ENCODE results near the gene POLE.
"Not testable (repeated sequence)": the region's sequence is repeated elsewhere in the genome, so short reads cannot be mapped to it uniquely, and the experiment has no call there.

Gene POLE

DNA sequence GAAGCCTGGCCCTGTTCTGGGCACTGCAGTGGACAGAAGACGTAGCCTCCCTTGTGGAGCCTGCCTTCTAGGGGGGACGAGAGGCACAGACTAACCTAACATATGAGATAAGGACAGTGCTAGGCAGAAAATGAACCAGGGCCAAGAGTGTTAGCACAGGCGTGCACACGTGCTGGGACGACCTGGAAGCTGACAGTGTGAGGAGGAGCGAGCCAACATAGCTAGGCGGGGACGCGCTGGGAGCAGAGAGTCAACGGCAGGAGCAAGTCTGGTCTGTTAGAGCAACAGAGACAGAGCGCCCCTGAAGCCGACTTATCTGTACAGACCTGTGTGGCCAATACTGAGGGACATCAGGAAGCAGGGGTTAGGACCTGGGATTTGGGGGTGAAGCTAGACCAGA is 8.3 kb upstream of the POLE start:
- no peaks in the 10 kb centered on the region for H3K9me3 ChIP-seq (ENCODE audit: low read length)
- no peak overlapping the region for H3K27ac ChIP-seq (ENCODE audit: low read depth, low read length)
- no peaks in the 10 kb centered on the region for H3K36me3 ChIP-seq (ENCODE audit: insufficient read depth, low read length)

DNA sequence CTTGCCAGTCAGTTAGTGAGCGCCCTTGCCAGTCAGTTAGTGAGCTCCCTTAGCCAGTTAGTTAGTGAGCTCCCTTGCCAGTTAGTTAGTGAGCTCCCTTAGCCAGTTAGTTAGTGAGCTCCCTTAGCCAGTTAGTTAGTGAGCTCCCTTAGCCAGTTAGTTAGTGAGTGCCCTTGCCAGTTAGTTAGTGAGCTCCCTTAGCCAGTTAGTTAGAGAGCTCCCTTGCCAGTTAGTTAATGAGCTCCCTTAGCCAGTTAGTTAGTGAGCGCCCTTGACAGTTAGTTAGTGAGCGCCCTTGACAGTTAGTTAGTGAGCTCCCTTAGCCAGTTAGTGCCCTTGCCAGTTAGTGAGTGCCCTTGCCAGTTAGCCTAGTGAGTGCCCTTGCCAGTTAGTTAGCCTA is 7.7 kb upstream of the POLE start:
- H3K27me3 ChIP-seq (ENCODE audit: control insufficient read depth in 1 of 2, insufficient read depth in 2 of 2, low read length in 2 of 2); H3K36me3 ChIP-seq (ENCODE audit: insufficient read depth, low read length); H3K4me3 ChIP-seq (ENCODE audit: low read depth in 1 of 2, low read length in 2 of 2); H3K4me1 ChIP-seq (ENCODE audit: insufficient read depth, low read length); H3K9ac ChIP-seq (ENCODE audit: low read length); H3K27ac ChIP-seq (ENCODE audit: low read depth, low read length); H3K9me3 ChIP-seq (ENCODE audit: low read length): not testable (repeated sequence)

More for the DNA sequence above, 8.3 kb upstream of the POLE start:
- Histone ChIP-seq H3K4me1 (ENCODE audit: insufficient read depth, low read length) (no peaks in the 10 kb centered on the region), H3K27me3 (ENCODE audit: control insufficient read depth in 1 of 2, insufficient read depth in 2 of 2, low read length in 2 of 2) (no peaks in the 10 kb centered on the region), H3K4me3 (ENCODE audit: low read depth in 1 of 2, low read length in 2 of 2) (no peak overlapping the region), H3K9ac (ENCODE audit: low read length) (no peak overlapping the region)

DNA sequence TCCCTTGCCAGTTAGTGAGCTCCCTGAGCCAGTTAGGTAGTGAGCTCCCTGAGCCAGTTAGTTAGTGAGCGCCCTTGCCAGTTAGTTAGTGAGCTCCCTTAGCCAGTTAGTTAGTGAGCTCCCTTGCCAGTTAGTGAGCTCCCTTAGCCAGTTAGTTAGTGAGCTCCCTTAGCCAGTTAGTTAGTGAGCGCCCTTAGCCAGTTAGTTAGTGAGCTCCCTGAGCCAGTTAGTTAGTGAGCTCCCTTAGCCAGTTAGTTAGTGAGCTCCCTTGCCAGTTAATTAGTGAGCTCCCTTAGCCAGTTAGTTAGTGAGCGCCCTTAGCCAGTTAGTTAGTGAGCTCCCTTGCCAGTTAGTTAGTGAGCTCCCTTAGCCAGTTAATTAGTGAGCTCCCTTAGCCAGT is 4.9 kb upstream of the POLE start:
- not testable (repeated sequence) for H3K4me3 ChIP-seq (ENCODE audit: low read depth in 1 of 2, low read length in 2 of 2); H3K9ac ChIP-seq (ENCODE audit: low read length); H3K27ac ChIP-seq (ENCODE audit: low read depth, low read length); H3K4me1 ChIP-seq (ENCODE audit: insufficient read depth, low read length); H3K36me3 ChIP-seq (ENCODE audit: insufficient read depth, low read length); H3K9me3 ChIP-seq (ENCODE audit: low read length); H3K27me3 ChIP-seq (ENCODE audit: control insufficient read depth in 1 of 2, insufficient read depth in 2 of 2, low read length in 2 of 2)

DNA sequence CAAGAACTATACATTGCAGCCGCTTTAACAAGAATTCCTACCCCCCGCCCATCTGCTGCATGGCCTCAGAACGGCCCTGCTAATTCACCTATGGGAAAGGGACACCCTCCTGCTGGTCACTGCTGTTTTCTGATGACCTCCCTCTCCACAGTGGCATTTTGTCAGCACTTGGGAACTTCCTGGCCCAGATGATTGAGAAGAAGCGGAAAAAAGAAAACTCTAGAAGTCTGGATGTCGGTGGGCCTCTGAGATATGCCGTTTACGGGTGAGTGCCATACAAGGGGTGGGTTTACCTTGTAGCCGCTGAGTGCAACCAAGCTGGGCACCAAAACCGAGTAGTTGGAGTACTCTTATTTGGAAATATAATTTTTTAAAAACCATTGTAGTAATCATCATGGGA is 3.0 kb upstream of the POLE start:
- H3K9me3 ChIP-seq (ENCODE audit: low read length), result no peaks in the 10 kb centered on the region
- no peak overlapping the region for H3K4me3 ChIP-seq (ENCODE audit: low read depth in 1 of 2, low read length in 2 of 2)
- H3K9ac ChIP-seq (ENCODE audit: low read length), result no peak overlapping the region
- no peaks in the 10 kb centered on the region for H3K4me1 ChIP-seq (ENCODE audit: insufficient read depth, low read length)
- no peaks in the 10 kb centered on the region for H3K27me3 ChIP-seq (ENCODE audit: control insufficient read depth in 1 of 2, insufficient read depth in 2 of 2, low read length in 2 of 2)
- no peak overlapping the region for H3K27ac ChIP-seq (ENCODE audit: low read depth, low read length)
- no peaks in the 10 kb centered on the region for H3K36me3 ChIP-seq (ENCODE audit: insufficient read depth, low read length)

DNA sequence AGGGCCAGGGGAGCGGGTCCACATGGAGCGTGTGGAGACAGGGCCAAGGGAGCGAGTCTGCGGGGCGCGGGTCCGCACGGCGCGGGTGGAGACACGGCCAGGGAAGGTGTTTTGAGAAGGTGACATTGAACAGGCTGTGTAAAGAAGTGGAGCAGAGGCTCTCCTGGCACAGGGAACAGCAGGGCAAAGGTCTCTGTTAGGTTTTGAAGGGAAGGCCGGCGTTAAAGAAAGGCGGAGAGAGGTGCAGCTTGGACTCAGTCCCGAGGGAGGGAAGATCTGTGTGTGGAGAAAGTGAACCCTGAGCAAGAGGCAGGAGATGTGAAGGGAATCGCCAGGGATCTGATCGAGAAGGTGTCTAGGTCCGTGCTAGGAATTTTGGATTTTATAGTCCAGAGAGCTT is 2.1 kb upstream of the POLE start:
- no peaks in the 10 kb centered on the region for H3K9me3 ChIP-seq (ENCODE audit: low read length)
- H3K27me3 ChIP-seq (ENCODE audit: control insufficient read depth in 1 of 2, insufficient read depth in 2 of 2, low read length in 2 of 2), result no peaks in the 10 kb centered on the region
- no peaks in the 10 kb centered on the region for H3K36me3 ChIP-seq (ENCODE audit: insufficient read depth, low read length)
- no peaks in the 10 kb centered on the region for H3K4me1 ChIP-seq (ENCODE audit: insufficient read depth, low read length)
- H3K27ac ChIP-seq (ENCODE audit: low read depth, low read length), result no peak overlapping the region
- no peak overlapping the region for H3K9ac ChIP-seq (ENCODE audit: low read length)
- H3K4me3 ChIP-seq (ENCODE audit: low read depth in 1 of 2, low read length in 2 of 2), result no peak overlapping the region

DNA sequence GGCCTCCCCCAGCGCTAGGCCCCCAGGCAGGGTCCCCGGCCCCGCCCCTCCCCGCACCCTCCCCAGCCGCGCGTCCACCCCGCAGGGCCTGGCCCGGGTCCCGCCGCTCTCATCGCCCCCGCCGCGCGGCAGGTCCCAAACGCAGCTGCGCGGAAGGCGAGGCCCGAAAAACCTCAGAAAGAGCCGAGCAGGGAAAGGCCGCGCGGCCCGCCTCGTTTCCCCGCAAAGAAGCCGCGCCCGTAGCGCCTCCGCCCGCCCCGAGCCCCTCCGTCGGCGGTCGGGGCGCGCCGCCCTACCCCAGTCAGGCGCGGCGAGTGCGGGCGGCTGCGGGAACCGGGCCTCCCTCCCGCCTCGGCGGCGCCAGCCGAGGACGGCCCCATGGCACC is 324 bp downstream of the POLE start:
- H3K27me3 ChIP-seq (ENCODE audit: control insufficient read depth in 1 of 2, insufficient read depth in 2 of 2, low read length in 2 of 2), result no peaks in the 10 kb centered on the region
- no peak overlapping the region for H3K9ac ChIP-seq (ENCODE audit: low read length)
- H3K36me3 ChIP-seq (ENCODE audit: insufficient read depth, low read length), result no peaks in the 10 kb centered on the region
- no peaks in the 10 kb centered on the region for H3K9me3 ChIP-seq (ENCODE audit: low read length)
- no peaks in the 10 kb centered on the region for H3K4me1 ChIP-seq (ENCODE audit: insufficient read depth, low read length)
- H3K27ac ChIP-seq (ENCODE audit: low read depth, low read length), result no peak overlapping the region
- peak overlapping the region; percentile 32 to 71 for H3K4me3 ChIP-seq (ENCODE audit: low read depth in 1 of 2, low read length in 2 of 2)

DNA sequence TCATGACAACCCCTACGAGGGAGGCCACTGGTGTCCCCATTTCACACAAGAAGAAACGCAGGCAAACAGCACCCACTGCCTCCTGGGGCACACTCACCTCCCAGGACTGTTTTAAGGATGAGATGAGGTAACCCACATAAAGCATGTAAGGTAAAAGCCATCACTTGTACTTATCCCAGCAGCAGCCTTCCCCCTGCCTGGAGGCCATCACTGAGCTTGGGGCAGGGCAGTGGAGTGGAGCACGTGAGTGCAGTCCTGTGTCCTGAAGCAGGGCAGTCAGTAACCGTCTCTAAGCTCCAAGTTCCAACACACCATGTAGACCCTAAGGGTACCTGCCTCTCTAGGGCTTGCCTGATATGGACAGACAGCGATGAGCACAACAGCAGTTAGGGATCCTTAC is 1.7 kb downstream of the POLE start:
- Histone ChIP-seq H3K4me3 (ENCODE audit: low read depth in 1 of 2, low read length in 2 of 2) (no peak overlapping the region), H3K27me3 (ENCODE audit: control insufficient read depth in 1 of 2, insufficient read depth in 2 of 2, low read length in 2 of 2) (no peaks in the 10 kb centered on the region), H3K36me3 (ENCODE audit: insufficient read depth, low read length) (no peaks in the 10 kb centered on the region), H3K9me3 (ENCODE audit: low read length) (no peaks in the 10 kb centered on the region), H3K27ac (ENCODE audit: low read depth, low read length) (no peak overlapping the region), H3K4me1 (ENCODE audit: insufficient read depth, low read length) (no peaks in the 10 kb centered on the region), H3K9ac (ENCODE audit: low read length) (no peak overlapping the region)

DNA sequence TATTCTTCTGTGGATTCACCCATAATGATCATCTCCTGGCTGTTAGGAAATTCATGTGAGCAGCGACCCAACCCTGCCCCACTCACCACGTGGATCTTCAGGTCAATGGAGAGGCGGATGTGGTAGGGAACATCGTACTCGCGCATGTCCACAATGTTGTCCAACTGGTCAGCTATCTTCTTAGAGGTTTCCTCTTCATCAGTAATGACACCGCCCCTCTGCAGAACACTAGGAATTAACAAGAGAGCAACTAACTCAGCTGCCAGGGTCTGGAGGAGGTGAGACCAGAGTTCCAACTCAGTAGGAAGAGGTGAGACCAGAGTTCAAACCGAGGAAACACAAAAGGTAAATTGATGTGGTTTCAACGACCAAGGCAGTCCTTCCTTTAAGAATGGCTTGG is 9.7 kb downstream of the POLE start:
- H3K27me3 ChIP-seq (ENCODE audit: control insufficient read depth in 1 of 2, insufficient read depth in 2 of 2, low read length in 2 of 2), result no peaks in the 10 kb centered on the region
- H3K9me3 ChIP-seq (ENCODE audit: low read length), result no peaks in the 10 kb centered on the region
- no peaks in the 10 kb centered on the region for H3K4me1 ChIP-seq (ENCODE audit: insufficient read depth, low read length)
- H3K27ac ChIP-seq (ENCODE audit: low read depth, low read length), result no peak overlapping the region
- H3K36me3 ChIP-seq (ENCODE audit: insufficient read depth, low read length), result peaks cover 41% of the 10 kb centered on the region
- no peak overlapping the region for H3K9ac ChIP-seq (ENCODE audit: low read length)
- no peak overlapping the region for H3K4me3 ChIP-seq (ENCODE audit: low read depth in 1 of 2, low read length in 2 of 2)

DNA sequence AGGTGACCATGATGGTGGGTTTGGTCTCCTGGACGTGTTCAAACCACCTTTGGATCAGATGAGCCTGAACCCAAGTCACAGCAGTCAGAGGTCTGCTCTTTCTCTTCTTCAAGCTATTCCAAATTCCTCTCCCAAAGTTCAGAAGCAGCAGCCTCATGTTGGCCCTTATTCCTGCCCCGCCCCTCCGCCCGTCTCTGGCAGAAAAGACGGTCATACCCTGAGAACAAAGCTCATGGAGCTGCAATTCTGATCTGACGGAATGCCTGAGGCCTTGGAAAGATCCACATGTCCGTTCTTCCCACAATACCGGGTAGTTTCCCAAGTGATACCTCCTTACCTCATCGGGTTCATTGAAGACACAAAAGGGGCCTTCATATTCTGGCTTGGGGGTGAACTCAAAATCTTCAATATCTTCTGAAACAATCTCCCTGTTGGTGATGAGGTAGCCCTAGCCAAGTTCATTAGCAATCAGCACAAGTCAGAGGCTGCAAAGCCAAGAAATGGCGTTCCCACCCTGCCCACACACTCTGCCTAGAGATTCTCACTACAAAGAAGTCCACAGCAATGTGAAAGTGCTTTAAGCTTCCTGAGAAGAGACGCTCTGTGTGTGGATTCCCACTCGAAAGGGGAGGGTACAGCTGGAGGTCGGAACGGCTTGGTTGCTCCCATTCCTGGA is 11.2 kb downstream of the POLE start:
- Histone ChIP-seq H3K27ac (ENCODE audit: low read depth, low read length) (no peak overlapping the region), H3K4me3 (ENCODE audit: low read depth in 1 of 2, low read length in 2 of 2) (no peak overlapping the region), H3K9me3 (ENCODE audit: low read length) (no peaks in the 10 kb centered on the region), H3K36me3 (ENCODE audit: insufficient read depth, low read length) (peaks cover 44% of the 10 kb centered on the region), H3K27me3 (ENCODE audit: control insufficient read depth in 1 of 2, insufficient read depth in 2 of 2, low read length in 2 of 2) (no peaks in the 10 kb centered on the region), H3K4me1 (ENCODE audit: insufficient read depth, low read length) (no peaks in the 10 kb centered on the region), H3K9ac (ENCODE audit: low read length) (no peak overlapping the region)

DNA sequence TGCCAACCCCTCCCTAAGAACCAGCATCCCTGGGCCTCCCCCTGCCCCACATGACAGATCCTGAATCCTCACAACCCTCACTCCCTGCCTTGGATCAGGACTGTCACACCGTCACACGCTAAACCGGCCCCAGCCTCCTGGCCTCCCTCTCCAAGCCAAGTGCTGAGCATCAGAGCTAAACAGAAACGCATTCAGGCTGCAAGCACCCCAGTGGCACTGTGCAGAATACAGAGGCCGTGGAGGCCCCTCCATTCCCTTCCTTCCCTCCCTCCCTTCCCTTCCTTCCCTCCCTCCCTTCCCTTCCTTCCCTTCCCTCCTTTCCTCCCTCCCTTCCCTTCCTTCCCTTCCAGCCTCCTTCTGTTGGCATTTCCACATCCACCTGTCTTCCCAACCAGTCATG is 12.6 kb downstream of the POLE start:
- Histone ChIP-seq H3K4me1 (ENCODE audit: insufficient read depth, low read length) (no peaks in the 10 kb centered on the region), H3K4me3 (ENCODE audit: low read depth in 1 of 2, low read length in 2 of 2) (no peak overlapping the region), H3K27me3 (ENCODE audit: control insufficient read depth in 1 of 2, insufficient read depth in 2 of 2, low read length in 2 of 2) (no peaks in the 10 kb centered on the region), H3K9ac (ENCODE audit: low read length) (no peak overlapping the region), H3K9me3 (ENCODE audit: low read length) (no peaks in the 10 kb centered on the region), H3K36me3 (ENCODE audit: insufficient read depth, low read length) (peaks cover 44% of the 10 kb centered on the region), H3K27ac (ENCODE audit: low read depth, low read length) (no peak overlapping the region)

DNA sequence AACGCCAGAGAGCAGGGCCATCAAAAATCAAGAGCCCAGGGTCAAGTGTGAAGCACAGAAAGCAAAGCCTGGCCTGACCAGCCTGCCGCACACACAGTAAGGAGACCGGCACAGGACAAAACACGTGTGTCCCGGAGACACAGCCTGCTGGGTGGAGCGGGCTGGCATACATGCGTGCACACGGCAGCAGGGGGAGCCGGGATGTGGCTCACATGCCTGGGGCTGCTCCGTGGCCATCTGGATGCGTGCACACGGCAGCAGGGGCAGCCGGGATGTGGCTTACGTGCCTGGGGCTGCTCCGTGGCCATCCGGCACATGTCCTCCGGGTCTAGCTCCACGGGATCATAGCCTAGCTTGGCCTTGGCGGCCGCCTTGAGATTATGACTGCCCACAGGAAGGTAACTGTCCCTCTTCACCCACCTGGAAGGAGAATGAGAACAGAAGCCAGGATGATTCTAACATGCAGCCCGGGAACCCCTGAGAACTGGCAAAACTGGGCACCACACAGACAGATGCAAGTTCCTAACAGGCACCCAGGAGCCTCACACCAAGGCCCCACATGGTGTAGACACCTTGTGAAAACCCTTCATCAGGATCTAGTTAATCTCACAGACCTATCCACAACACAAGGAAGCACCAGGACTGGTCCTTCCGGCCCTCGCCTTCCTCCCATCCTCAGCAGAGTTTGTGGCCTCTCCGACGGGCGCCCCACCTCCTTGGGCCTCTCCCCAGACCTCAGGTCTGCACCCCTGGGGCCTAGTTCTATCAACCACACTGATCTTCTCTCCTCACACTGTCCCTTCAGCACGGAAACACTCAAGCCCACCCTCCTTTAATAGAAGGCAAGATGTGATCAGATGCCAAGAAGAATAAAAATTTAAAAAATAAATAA is 13.6 kb downstream of the POLE start:
- Histone ChIP-seq H3K4me1 (ENCODE audit: insufficient read depth, low read length) (no peaks in the 10 kb centered on the region), H3K9ac (ENCODE audit: low read length) (no peak overlapping the region), H3K27ac (ENCODE audit: low read depth, low read length) (no peak overlapping the region), H3K4me3 (ENCODE audit: low read depth in 1 of 2, low read length in 2 of 2) (no peak overlapping the region), H3K36me3 (ENCODE audit: insufficient read depth, low read length) (peaks cover 36% of the 10 kb centered on the region), H3K9me3 (ENCODE audit: low read length) (no peaks in the 10 kb centered on the region), H3K27me3 (ENCODE audit: control insufficient read depth in 1 of 2, insufficient read depth in 2 of 2, low read length in 2 of 2) (no peaks in the 10 kb centered on the region)

DNA sequence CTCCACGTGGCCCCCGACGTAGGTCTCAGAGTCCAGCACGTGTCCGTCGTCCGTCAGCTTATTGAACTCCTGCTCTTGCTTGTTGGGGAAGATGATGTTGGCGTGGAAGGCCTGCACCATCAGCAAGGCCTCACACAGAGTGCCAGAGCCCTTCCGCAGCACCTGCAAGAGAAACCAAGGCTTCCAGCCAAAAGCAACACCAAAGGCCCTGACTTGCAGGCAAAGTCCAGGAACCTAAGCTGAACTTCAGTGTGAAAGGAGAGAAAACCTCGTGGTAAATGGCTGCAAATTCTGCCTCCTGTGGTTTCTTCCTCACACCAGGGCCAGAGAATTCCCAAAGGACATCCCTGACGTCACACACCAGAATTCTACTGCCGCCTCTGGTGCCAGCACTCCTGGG is 14.5 kb downstream of the POLE start:
- Histone ChIP-seq H3K36me3 (ENCODE audit: insufficient read depth, low read length) (peaks cover 35% of the 10 kb centered on the region), H3K27ac (ENCODE audit: low read depth, low read length) (no peak overlapping the region), H3K4me3 (ENCODE audit: low read depth in 1 of 2, low read length in 2 of 2) (no peak overlapping the region)

More for the DNA sequence above, 14.5 kb downstream of the POLE start:
- no peaks in the 10 kb centered on the region for H3K27me3 ChIP-seq (ENCODE audit: control insufficient read depth in 1 of 2, insufficient read depth in 2 of 2, low read length in 2 of 2)
- no peaks in the 10 kb centered on the region for H3K4me1 ChIP-seq (ENCODE audit: insufficient read depth, low read length)
- H3K9me3 ChIP-seq (ENCODE audit: low read length), result no peaks in the 10 kb centered on the region
- H3K9ac ChIP-seq (ENCODE audit: low read length), result no peak overlapping the region

Data from muscle layer of colon (tissue), 2 donors.